ENCODE results near the gene HBS1L.

HBS1L gene

GRCh38 chr6:135025775-135026174 is 28.8 kb downstream of the HBS1L start:
- TF ChIP-seq CTCF (IDR thresholded peaks at IDR 0.05; ENCODE audit: control extremely low read depth, extremely low read depth, low read depth, missing control alignments), result no peak
- CTCF ChIA-PET, result interaction anchor here (1.0 kb wide), 1 partner anchor 14 kb away, joined by 5 read pairs; no protein-coding TSS in a partner anchor
- no peak for DNase-seq (ENCODE audit: extremely low spot score)
- POLR2A ChIA-PET, result no interaction called here

GRCh38 chr6:135025175-135025574 is 29.4 kb downstream of the HBS1L start:
- CTCF ChIA-PET, result interaction anchor here (1.0 kb wide), 1 partner anchor 14 kb away, joined by 5 read pairs; no protein-coding TSS in a partner anchor
- no peak for DNase-seq (ENCODE audit: extremely low spot score)
- TF ChIP-seq CTCF (IDR thresholded peaks at IDR 0.05; ENCODE audit: control extremely low read depth, extremely low read depth, low read depth, missing control alignments), result no peak
- POLR2A ChIA-PET, result no interaction called here

GRCh38 chr6:135022050-135022697 is 32.4 kb downstream of the HBS1L start:
- DNase-seq (ENCODE audit: extremely low spot score), result no peak
- ChIA-PET CTCF (interaction anchor here (1.1 to 2.0 kb wide), 6 partner anchors 10 to 161 kb away, joined by 3 to 5 read pairs (median 4); partner anchors contain the start of gene HBS1L), POLR2A (no interaction called here)
- TF ChIP-seq CTCF (IDR thresholded peaks at IDR 0.05; ENCODE audit: control extremely low read depth, extremely low read depth, low read depth, missing control alignments), result no peak

- DNase-seq (ENCODE audit: extremely low spot score), result no peak
- POLR2A ChIA-PET, result no interaction called here
- no peak for TF ChIP-seq CTCF (IDR thresholded peaks at IDR 0.05; ENCODE audit: control extremely low read depth, extremely low read depth, low read depth, missing control alignments)
- CTCF ChIA-PET, result interaction anchor here (1.1 to 2.0 kb wide), 6 partner anchors 10 to 162 kb away, joined by 3 to 5 read pairs (median 4); partner anchors contain the start of gene HBS1L
These were observed 33.1 kb downstream of the HBS1L start for GRCh38 chr6:135021310-135022049.

GRCh38 chr6:135018941-135019340 is 35.7 kb downstream of the HBS1L start:
- ChIA-PET CTCF (no interaction called here), POLR2A (no interaction called here)
- TF ChIP-seq CTCF (IDR thresholded peaks at IDR 0.05; ENCODE audit: control extremely low read depth, extremely low read depth, low read depth, missing control alignments), result no peak
- DNase-seq (ENCODE audit: extremely low spot score), result no peak

GRCh38 chr6:135018052-135018451 is 36.6 kb downstream of the HBS1L start:
- CTCF ChIA-PET, result no interaction called here
- POLR2A ChIA-PET, result no interaction called here
- DNase-seq (ENCODE audit: extremely low spot score), result no peak
- no peak for TF ChIP-seq CTCF (IDR thresholded peaks at IDR 0.05; ENCODE audit: control extremely low read depth, extremely low read depth, low read depth, missing control alignments)

All from GM10248 (cell line).